Measurements from ENCODE around the gene EED.
"Not testable (repeated sequence)": the region's sequence is repeated elsewhere in the genome, so short reads cannot be mapped to it uniquely, and the experiment has no call there.

Gene EED

GRCh38 chr11:86287468-86287796, 42.9 kb downstream of the EED start:
- no peak overlapping the region for H2BK12ac ChIP-seq (ENCODE audit: low read length)
- H3K4me3 ChIP-seq (ENCODE audit: low read depth, low read length): no peak overlapping the region
- H2BK5ac ChIP-seq (ENCODE audit: low read depth, low read length, poor library complexity): no peak overlapping the region
- H4K8ac ChIP-seq (ENCODE audit: low read depth, low read length): no peak overlapping the region
- no peak overlapping the region for H3K4ac ChIP-seq (ENCODE audit: low read depth, low read length)
- H3K9ac ChIP-seq (ENCODE audit: low read length): no peak overlapping the region
- H4K91ac ChIP-seq (ENCODE audit: low read depth, low read length): no peak overlapping the region
- peaks cover 1% of the 10 kb centered on the region for H3K9me3 ChIP-seq (ENCODE audit: insufficient read depth, low read depth, low read length)
- no peaks in the 10 kb centered on the region for H3K27me3 ChIP-seq (ENCODE audit: insufficient read depth, low read length)
- no peak for DNase-seq
- no peak overlapping the region for H3K14ac ChIP-seq (ENCODE audit: low read length)
- H2BK120ac ChIP-seq (ENCODE audit: insufficient read depth, low read length, poor library complexity): no peak overlapping the region
- no peak overlapping the region for H4K12ac ChIP-seq (ENCODE audit: low read depth, low read length)
- H3K79me1 ChIP-seq (ENCODE audit: low read length): no peaks in the 10 kb centered on the region
- peaks cover 5 to 6% of the 10 kb centered on the region in 2 experiments for H3K4me1 ChIP-seq (ENCODE audit: control insufficient read depth in 1 of 2, insufficient read depth in 2 of 2, low read length in 2 of 2)
- H3K4me2 ChIP-seq (ENCODE audit: low read length): no peak overlapping the region
- no peaks in the 10 kb centered on the region for H3K36me3 ChIP-seq (ENCODE audit: control insufficient read depth in 1 of 2, insufficient read depth in 2 of 2, low read length in 2 of 2)
- no CpG with 5 or more reads among the region's 2 CpGs for WGBS (ENCODE audit: extremely low coverage, insufficient coverage, insufficient read length)
- H3K23ac ChIP-seq (ENCODE audit: low read length): no peak overlapping the region
- H3K79me2 ChIP-seq (ENCODE audit: control insufficient read depth, insufficient read depth, low read length, poor library complexity): no peaks in the 10 kb centered on the region
- no peak overlapping the region for H3K27ac ChIP-seq (ENCODE audit: low read depth, low read length)
- no peak overlapping the region for H2AK5ac ChIP-seq (ENCODE audit: low read length)
- H3K18ac ChIP-seq (ENCODE audit: low read length): no peak overlapping the region
- no peak overlapping the region for H2AFZ ChIP-seq (ENCODE audit: insufficient read depth, low read length, poor library complexity)

GRCh38 chr11:86288776-86289507, 44.4 kb downstream of the EED start:
- no peaks in the 10 kb centered on the region for H3K36me3 ChIP-seq (ENCODE audit: control insufficient read depth in 1 of 2, insufficient read depth in 2 of 2, low read length in 2 of 2)
- no peak overlapping the region for H2AK5ac ChIP-seq (ENCODE audit: low read length)
- no peak overlapping the region for H2BK12ac ChIP-seq (ENCODE audit: low read length)
- no peak overlapping the region for H3K14ac ChIP-seq (ENCODE audit: low read length)
- peaks cover 1% of the 10 kb centered on the region for H3K9me3 ChIP-seq (ENCODE audit: insufficient read depth, low read depth, low read length)
- no peak overlapping the region for H3K18ac ChIP-seq (ENCODE audit: low read length)
- peaks cover 5% of the 10 kb centered on the region in 2 experiments for H3K4me1 ChIP-seq (ENCODE audit: control insufficient read depth in 1 of 2, insufficient read depth in 2 of 2, low read length in 2 of 2)
- H3K23ac ChIP-seq (ENCODE audit: low read length): peak overlapping the region; percentile 6
- no peak overlapping the region for H4K91ac ChIP-seq (ENCODE audit: low read depth, low read length)
- no peak overlapping the region for H3K4me3 ChIP-seq (ENCODE audit: low read depth, low read length)
- H3K4ac ChIP-seq (ENCODE audit: low read depth, low read length): no peak overlapping the region
- DNase-seq: no peak
- no peaks in the 10 kb centered on the region for H3K79me2 ChIP-seq (ENCODE audit: control insufficient read depth, insufficient read depth, low read length, poor library complexity)
- H3K27ac ChIP-seq (ENCODE audit: low read depth, low read length): no peak overlapping the region
- no peak overlapping the region for H2AFZ ChIP-seq (ENCODE audit: insufficient read depth, low read length, poor library complexity)
- no peak overlapping the region for H2BK120ac ChIP-seq (ENCODE audit: insufficient read depth, low read length, poor library complexity)
- H3K4me2 ChIP-seq (ENCODE audit: low read length): no peak overlapping the region
- no CpG with 5 or more reads among the region's 7 CpGs for WGBS (ENCODE audit: extremely low coverage, insufficient coverage, insufficient read length)
- no peak overlapping the region for H4K8ac ChIP-seq (ENCODE audit: low read depth, low read length)
- no peak overlapping the region for H3K9ac ChIP-seq (ENCODE audit: low read length)
- H3K27me3 ChIP-seq (ENCODE audit: insufficient read depth, low read length): no peaks in the 10 kb centered on the region
- no peak overlapping the region for H2BK5ac ChIP-seq (ENCODE audit: low read depth, low read length, poor library complexity)
- no peak overlapping the region for H4K12ac ChIP-seq (ENCODE audit: low read depth, low read length)
- no peaks in the 10 kb centered on the region for H3K79me1 ChIP-seq (ENCODE audit: low read length)

- not testable (repeated sequence) for H2BK120ac ChIP-seq (ENCODE audit: insufficient read depth, low read length, poor library complexity); H3K9ac ChIP-seq (ENCODE audit: low read length); H3K18ac ChIP-seq (ENCODE audit: low read length); H3K14ac ChIP-seq (ENCODE audit: low read length); H3K79me1 ChIP-seq (ENCODE audit: low read length); H3K27ac ChIP-seq (ENCODE audit: low read depth, low read length); H4K91ac ChIP-seq (ENCODE audit: low read depth, low read length); H3K4me1 ChIP-seq (ENCODE audit: control insufficient read depth in 1 of 2, insufficient read depth in 2 of 2, low read length in 2 of 2); H2AFZ ChIP-seq (ENCODE audit: insufficient read depth, low read length, poor library complexity); H3K4me3 ChIP-seq (ENCODE audit: low read depth, low read length); H2AK5ac ChIP-seq (ENCODE audit: low read length); H3K9me3 ChIP-seq (ENCODE audit: insufficient read depth, low read depth, low read length); H3K4me2 ChIP-seq (ENCODE audit: low read length); H3K27me3 ChIP-seq (ENCODE audit: insufficient read depth, low read length); H2BK5ac ChIP-seq (ENCODE audit: low read depth, low read length, poor library complexity); H2BK12ac ChIP-seq (ENCODE audit: low read length); H3K36me3 ChIP-seq (ENCODE audit: control insufficient read depth in 1 of 2, insufficient read depth in 2 of 2, low read length in 2 of 2); H3K79me2 ChIP-seq (ENCODE audit: control insufficient read depth, insufficient read depth, low read length, poor library complexity); H4K8ac ChIP-seq (ENCODE audit: low read depth, low read length); H3K23ac ChIP-seq (ENCODE audit: low read length); H3K4ac ChIP-seq (ENCODE audit: low read depth, low read length); H4K12ac ChIP-seq (ENCODE audit: low read depth, low read length)
- DNase-seq: peak in 1 of 2 donors; percentile 26
- no CpG with 5 or more reads among the region's 9 CpGs for WGBS (ENCODE audit: extremely low coverage, insufficient coverage, insufficient read length)
Measured at GRCh38 chr11:86289508-86290280, 45.1 kb downstream of the EED start.

GRCh38 chr11:86291466-86292262, 47.1 kb downstream of the EED start:
- no peak overlapping the region for H4K12ac ChIP-seq (ENCODE audit: low read depth, low read length)
- no peak overlapping the region for H2BK5ac ChIP-seq (ENCODE audit: low read depth, low read length, poor library complexity)
- H3K23ac ChIP-seq (ENCODE audit: low read length): no peak overlapping the region
- no peak overlapping the region for H4K8ac ChIP-seq (ENCODE audit: low read depth, low read length)
- H3K4me3 ChIP-seq (ENCODE audit: low read depth, low read length): no peak overlapping the region
- no peak overlapping the region for H2BK120ac ChIP-seq (ENCODE audit: insufficient read depth, low read length, poor library complexity)
- H3K4me2 ChIP-seq (ENCODE audit: low read length): no peak overlapping the region
- H2AFZ ChIP-seq (ENCODE audit: insufficient read depth, low read length, poor library complexity): no peak overlapping the region
- H3K36me3 ChIP-seq (ENCODE audit: control insufficient read depth in 1 of 2, insufficient read depth in 2 of 2, low read length in 2 of 2): no peaks in the 10 kb centered on the region
- no peak overlapping the region for H3K27ac ChIP-seq (ENCODE audit: low read depth, low read length)
- no peak overlapping the region for H2BK12ac ChIP-seq (ENCODE audit: low read length)
- no peaks in the 10 kb centered on the region for H3K4me1 ChIP-seq (ENCODE audit: control insufficient read depth in 1 of 2, insufficient read depth in 2 of 2, low read length in 2 of 2)
- no peak overlapping the region for H3K14ac ChIP-seq (ENCODE audit: low read length)
- H2AK5ac ChIP-seq (ENCODE audit: low read length): no peak overlapping the region
- no peak overlapping the region for H3K4ac ChIP-seq (ENCODE audit: low read depth, low read length)
- DNase-seq: peak; percentile 23 to 77
- WGBS (ENCODE audit: extremely low coverage, insufficient coverage, insufficient read length): no CpG with 5 or more reads among the region's 3 CpGs
- H3K79me1 ChIP-seq (ENCODE audit: low read length): no peaks in the 10 kb centered on the region
- H4K91ac ChIP-seq (ENCODE audit: low read depth, low read length): no peak overlapping the region
- H3K79me2 ChIP-seq (ENCODE audit: control insufficient read depth, insufficient read depth, low read length, poor library complexity): no peaks in the 10 kb centered on the region
- peaks cover 1% of the 10 kb centered on the region for H3K9me3 ChIP-seq (ENCODE audit: insufficient read depth, low read depth, low read length)
- H3K9ac ChIP-seq (ENCODE audit: low read length): no peak overlapping the region
- no peaks in the 10 kb centered on the region for H3K27me3 ChIP-seq (ENCODE audit: insufficient read depth, low read length)
- H3K18ac ChIP-seq (ENCODE audit: low read length): no peak overlapping the region
